MM.1S (cell line): ENCODE data around the gene TCL1B.

ENCODE experiments used
- DNase-seq: peaks from one replicate; pipeline ENCODE4 v3.0.0-alpha.2; 2015
- H2AFZ ChIP-seq: fragments of 300-600 bp; sonication (generic); 2 replicates; pipeline ENCODE4 v1.6.0; 2016; ENCODE audit warnings: antibody characterized with exemption, low read length
- H3F3A ChIP-seq: fragments of 300-600 bp; sonication (generic); 2 replicates; pipeline ENCODE4 v1.6.1; 2016; ENCODE audit warnings: mild to moderate bottlenecking, antibody characterized with exemption, low read length, moderate library complexity, mixed read lengths; ENCODE audit not compliant: insufficient read depth
- H3K27ac ChIP-seq: fragments of 300-600 bp; sonication (generic); 2 replicates; pipeline ENCODE4 v1.5.1; 2016; ENCODE audit warnings: mild to moderate bottlenecking, low read length
- H3K27me3 ChIP-seq: fragments of 300-600 bp; sonication (generic); replicated peaks from 2 replicates; pipeline ENCODE4 v1.6.0; 2016; ENCODE audit warnings: low read length; ENCODE audit not compliant: insufficient read depth
- H3K36me3 ChIP-seq: fragments of 300-600 bp; sonication (generic); replicated peaks from 2 replicates; pipeline ENCODE4 v1.6.1; 2016; ENCODE audit warnings: mild to moderate bottlenecking, low read length, mixed read lengths; ENCODE audit not compliant: insufficient read depth
- H3K4me1 ChIP-seq: fragments of 300-600 bp; sonication (generic); 2 replicates; pipeline ENCODE4 v1.6.1; 2016; ENCODE audit warnings: low read length, mixed read lengths
- H3K4me2 ChIP-seq: fragments of 300-600 bp; sonication (generic); 2 replicates; pipeline ENCODE4 v1.6.0; 2016; ENCODE audit warnings: low read depth, low read length
- H3K4me3 ChIP-seq: fragments of 300-600 bp; sonication (generic); 2 replicates; pipeline ENCODE4 v1.5.1; 2016; ENCODE audit warnings: low read length, mixed read lengths
- H3K79me2 ChIP-seq: fragments of 300-600 bp; sonication (generic); 2 replicates; pipeline ENCODE4 v1.6.1; 2016; ENCODE audit warnings: mixed run types, low read length, mixed read lengths
- H3K9ac ChIP-seq: fragments of 300-600 bp; sonication (generic); 2 replicates; pipeline ENCODE4 v1.6.1; 2016; ENCODE audit warnings: low read length, mixed read lengths
- H3K9me2 ChIP-seq: fragments of 300-600 bp; sonication (generic); replicated peaks from 2 replicates; pipeline ENCODE4 v1.6.1; 2016; ENCODE audit warnings: mild to moderate bottlenecking, low read length, mixed read lengths; ENCODE audit not compliant: insufficient read depth
- H3K9me3 ChIP-seq: fragments of 300-600 bp; sonication (generic); replicated peaks from 2 replicates; pipeline ENCODE4 v1.6.1; 2016; ENCODE audit warnings: mild to moderate bottlenecking, low read length, mixed read lengths; ENCODE audit not compliant: insufficient read depth
- H4K20me1 ChIP-seq: fragments of 300-600 bp; sonication (generic); 2 replicates; pipeline ENCODE4 v1.6.1; 2016; ENCODE audit warnings: mild to moderate bottlenecking, low read length, moderate library complexity, mixed read lengths; ENCODE audit not compliant: insufficient read depth
- EZH2 ChIP-seq: fragments of 300-600 bp; sonication (generic); optimal IDR thresholded peaks from 2 replicates; pipeline ENCODE3; 2017; ENCODE audit warnings: low read depth, mild to moderate bottlenecking, antibody characterized with exemption, low read length, mixed read lengths
- EZH2phosphoT487 ChIP-seq: fragments of 300-600 bp; sonication (generic); IDR thresholded peaks from 2 replicates; pipeline ENCODE4 v1.6.1; 2018; ENCODE audit warnings: antibody characterized with exemption, low read length
- TF ChIP-seq, protein P1 (sequence below): fragments of 300-600 bp; sonication (generic); IDR thresholded peaks from 2 replicates; pipeline ENCODE4 v1.5.1; 2016; ENCODE audit warnings: antibody characterized with exemption, low read length, mixed read lengths

The TCL1B gene, protein sequence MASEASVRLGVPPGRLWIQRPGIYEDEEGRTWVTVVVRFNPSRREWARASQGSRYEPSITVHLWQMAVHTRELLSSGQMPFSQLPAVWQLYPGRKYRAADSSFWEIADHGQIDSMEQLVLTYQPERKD

DNA sequence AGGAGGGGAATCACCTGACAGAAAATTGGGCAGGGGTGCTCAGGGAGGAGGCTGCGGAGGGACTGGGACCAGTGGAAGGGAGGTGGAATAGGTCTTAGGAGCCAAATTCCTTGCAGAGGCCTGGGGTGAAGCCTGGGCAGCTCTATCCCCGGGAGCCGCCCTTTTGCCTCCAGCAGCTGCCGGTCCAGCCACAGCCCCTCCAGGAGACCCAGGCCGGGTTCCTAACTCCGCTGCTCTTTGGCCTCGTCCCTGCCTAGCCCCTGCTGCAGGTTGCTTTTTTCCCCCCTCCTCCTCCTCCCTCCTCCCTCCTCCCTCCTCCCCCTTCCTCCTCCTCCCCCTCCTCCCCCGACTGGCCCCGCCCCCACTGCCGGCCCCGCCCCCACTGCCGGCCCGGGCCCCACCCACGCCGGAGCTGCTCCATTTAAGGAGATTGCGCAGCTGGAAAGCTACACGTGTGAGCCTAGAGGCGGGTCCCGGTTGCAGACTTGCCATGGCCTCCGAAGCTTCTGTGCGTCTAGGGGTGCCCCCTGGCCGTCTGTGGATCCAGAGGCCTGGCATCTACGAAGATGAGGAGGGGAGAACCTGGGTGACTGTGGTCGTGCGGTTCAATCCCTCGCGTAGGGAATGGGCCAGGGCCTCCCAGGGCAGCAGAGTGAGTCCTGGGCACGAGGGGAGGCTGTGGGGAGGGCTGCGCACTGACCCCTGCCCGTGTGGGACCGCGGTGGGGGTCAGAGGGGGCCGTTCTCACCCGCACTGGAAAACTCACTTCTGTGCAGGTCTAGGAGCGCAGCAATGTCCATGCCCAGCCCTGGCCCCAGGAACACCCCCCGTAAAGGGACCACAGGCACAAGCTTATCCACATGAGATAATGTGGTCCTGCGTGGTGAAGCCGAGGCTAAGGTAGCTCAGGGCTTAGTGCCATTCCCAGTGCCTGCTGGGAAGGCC, at the start of gene TCL1B:
TSS of gene TCL1B (plus strand) at position 449 of the 945 bp plus-strand sequence. CDS start at position 491, 42 bp downstream.
- Histone ChIP-seq H3K27ac (no peak within 1 kb of the TSS), H3K9me3 (no peaks in the 10 kb centered on the region), H3K79me2 (no peaks in the 10 kb centered on the region), H2AFZ (no peak within 1 kb of the TSS), H3K4me3 (no peak within 1 kb of the TSS), H3K9ac (no peak within 1 kb of the TSS), H3K4me2 (no peak within 1 kb of the TSS), H3K27me3 (no peaks in the 10 kb centered on the region; the same call in 1 of the 2 replicates), H4K20me1 (no peaks in the 10 kb centered on the region), H3K4me1 (no peaks in the 10 kb centered on the region), H3K9me2 (no peaks in the 10 kb centered on the region), H3F3A (no peaks in the 10 kb centered on the region), H3K36me3 (no peaks in the 10 kb centered on the region)
- DNase-seq: no peak
- TF ChIP-seq, protein P1, sequence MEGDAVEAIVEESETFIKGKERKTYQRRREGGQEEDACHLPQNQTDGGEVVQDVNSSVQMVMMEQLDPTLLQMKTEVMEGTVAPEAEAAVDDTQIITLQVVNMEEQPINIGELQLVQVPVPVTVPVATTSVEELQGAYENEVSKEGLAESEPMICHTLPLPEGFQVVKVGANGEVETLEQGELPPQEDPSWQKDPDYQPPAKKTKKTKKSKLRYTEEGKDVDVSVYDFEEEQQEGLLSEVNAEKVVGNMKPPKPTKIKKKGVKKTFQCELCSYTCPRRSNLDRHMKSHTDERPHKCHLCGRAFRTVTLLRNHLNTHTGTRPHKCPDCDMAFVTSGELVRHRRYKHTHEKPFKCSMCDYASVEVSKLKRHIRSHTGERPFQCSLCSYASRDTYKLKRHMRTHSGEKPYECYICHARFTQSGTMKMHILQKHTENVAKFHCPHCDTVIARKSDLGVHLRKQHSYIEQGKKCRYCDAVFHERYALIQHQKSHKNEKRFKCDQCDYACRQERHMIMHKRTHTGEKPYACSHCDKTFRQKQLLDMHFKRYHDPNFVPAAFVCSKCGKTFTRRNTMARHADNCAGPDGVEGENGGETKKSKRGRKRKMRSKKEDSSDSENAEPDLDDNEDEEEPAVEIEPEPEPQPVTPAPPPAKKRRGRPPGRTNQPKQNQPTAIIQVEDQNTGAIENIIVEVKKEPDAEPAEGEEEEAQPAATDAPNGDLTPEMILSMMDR: no peak
- TF ChIP-seq EZH2: no peak
- TF ChIP-seq EZH2phosphoT487: no peak

DNA sequence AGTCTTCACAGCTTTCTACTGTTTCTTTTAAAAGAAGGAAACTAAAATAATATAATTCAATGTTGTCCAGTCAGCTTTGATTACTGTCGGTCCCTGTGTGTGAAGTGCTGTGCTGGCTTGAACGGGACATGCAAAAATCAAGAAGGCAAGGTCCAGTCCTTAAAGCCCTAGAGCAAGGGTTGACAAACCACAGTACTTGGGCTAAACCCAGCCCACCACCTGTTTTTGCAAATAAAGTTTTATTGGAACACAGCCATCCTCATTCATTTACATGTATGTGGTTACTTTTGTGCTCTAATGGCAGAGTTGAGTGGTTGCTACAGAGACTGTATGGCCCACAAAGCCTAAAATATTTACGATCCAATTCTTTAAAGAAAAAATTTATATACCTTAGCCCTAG, 41.2 kb upstream of the TCL1B start:
- Histone ChIP-seq H3K4me1 (no peaks in the 10 kb centered on the region), H3K79me2 (no peaks in the 10 kb centered on the region), H3K27me3 (no peaks in the 10 kb centered on the region), H3K9ac (no peak overlapping the region), H3K36me3 (no peaks in the 10 kb centered on the region), H3K9me3 (no peaks in the 10 kb centered on the region), H3K4me2 (no peak overlapping the region), H3K4me3 (no peak overlapping the region), H2AFZ (no peak overlapping the region), H3K27ac (no peak overlapping the region), H3F3A (no peaks in the 10 kb centered on the region), H4K20me1 (no peaks in the 10 kb centered on the region), H3K9me2 (no peaks in the 10 kb centered on the region)
- no peak for DNase-seq
- no peak for TF ChIP-seq EZH2phosphoT487
- TF ChIP-seq EZH2: no peak
- TF ChIP-seq, protein P1: no peak

DNA sequence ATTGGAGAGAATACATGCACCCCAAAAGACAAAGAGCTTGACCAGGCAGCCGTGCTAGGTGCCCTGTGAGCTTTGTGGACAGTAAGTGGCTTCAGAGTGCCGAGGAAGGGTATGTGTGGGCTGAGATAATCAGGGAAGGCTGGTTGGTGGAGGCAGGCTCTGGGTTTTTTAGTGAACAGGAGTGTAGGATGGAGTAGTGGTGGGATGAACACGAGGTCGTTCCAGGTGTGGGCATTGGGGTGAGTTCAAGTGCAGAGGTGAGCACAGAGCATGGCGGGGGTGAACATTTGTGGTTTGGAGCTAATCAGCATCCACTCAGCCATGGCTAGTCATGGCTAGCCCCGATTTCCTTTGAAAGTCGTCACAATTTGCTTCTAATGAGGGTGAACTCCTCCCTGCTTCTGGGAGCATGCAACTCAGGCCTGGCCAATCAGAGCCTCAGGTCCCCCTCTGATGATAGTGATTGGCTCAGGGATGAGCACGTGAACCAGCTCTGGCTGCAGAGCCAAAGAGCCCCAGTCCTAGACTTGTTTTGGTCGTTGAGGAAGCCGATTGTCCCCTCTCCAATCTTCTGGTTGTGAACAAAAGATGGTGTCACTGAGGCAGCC, 40.7 kb upstream of the TCL1B start:
- no peak overlapping the region for H3K27ac ChIP-seq
- H3K4me1 ChIP-seq: no peaks in the 10 kb centered on the region
- no peaks in the 10 kb centered on the region for H3F3A ChIP-seq
- H3K27me3 ChIP-seq: no peaks in the 10 kb centered on the region
- no peaks in the 10 kb centered on the region for H3K36me3 ChIP-seq
- no peaks in the 10 kb centered on the region for H4K20me1 ChIP-seq
- no peaks in the 10 kb centered on the region for H3K79me2 ChIP-seq
- H2AFZ ChIP-seq: no peak overlapping the region
- H3K4me3 ChIP-seq: no peak overlapping the region
- H3K9me3 ChIP-seq: no peaks in the 10 kb centered on the region
- no peaks in the 10 kb centered on the region for H3K9me2 ChIP-seq
- DNase-seq: no peak
- H3K9ac ChIP-seq: no peak overlapping the region
- TF ChIP-seq EZH2phosphoT487: no peak
- H3K4me2 ChIP-seq: peak overlapping the region; percentile 37; the same call in 1 of the 2 replicates
